HepG2 (cell line): ENCODE data around the gene SLC25A46. TPM values are rescaled to one million over a fixed set of nuclear protein-coding genes. Genes with fewer than 3 reads are reported as not detected.

ENCODE experiments used
- BCL6 ChIP-seq: IDR thresholded peaks from 2 replicates; pipeline ENCODE4 v1.6.1; 2016; ENCODE audit warnings: missing genetic modification reagents, missing compliant biosample characterization
- DNMT3B ChIP-seq: conservative IDR thresholded peaks from 2 replicates; pipeline ENCODE4 v1.6.1; 2016; ENCODE audit warnings: missing biosample characterization, control low read depth
- KDM6A ChIP-seq: IDR thresholded peaks from 2 replicates; pipeline ENCODE4 v1.6.1; 2016; ENCODE audit warnings: low read depth
- MZF1 ChIP-seq: sonication (generic); formaldehyde crosslinking; IDR thresholded peaks from 2 replicates; pipeline ENCODE4 v1.8.1; 2023; ENCODE audit warnings: mild to moderate bottlenecking, missing genetic modification reagents, borderline replicate concordance
- NBN ChIP-seq: fragments of 450-650 bp; conservative IDR thresholded peaks from 2 replicates; pipeline ENCODE4 v1.6.1; 2017
- NKX3-1 ChIP-seq: sonication (generic); formaldehyde crosslinking; IDR thresholded peaks from 2 replicates; pipeline ENCODE4 v1.5.0; 2020; ENCODE audit warnings: missing genetic modification reagents
- PAF1 ChIP-seq: IDR thresholded peaks from 2 replicates; pipeline ENCODE4 v1.6.1; 2016; ENCODE audit warnings: missing genetic modification reagents, missing compliant biosample characterization
- SNAPC2 ChIP-seq: sonication (generic); formaldehyde crosslinking; IDR thresholded peaks from 2 replicates; pipeline ENCODE4 v1.8.1; 2022; ENCODE audit warnings: mild to moderate bottlenecking, missing genetic modification reagents
- TCF7 ChIP-seq: sonication (generic); IDR thresholded peaks from 2 replicates; pipeline ENCODE4 v1.6.1; 2016; ENCODE audit warnings: antibody characterized with exemption, low read depth
- ZFX ChIP-seq: sonication (generic); formaldehyde crosslinking; IDR thresholded peaks from 2 replicates; pipeline ENCODE4 v1.4.0; 2020; ENCODE audit warnings: mild to moderate bottlenecking, low read depth, missing genetic modification reagents, moderate library complexity
- ZMYM2 ChIP-seq: sonication (generic); formaldehyde crosslinking; IDR thresholded peaks from 2 replicates; pipeline ENCODE4 v1.8.0; 2022; ENCODE audit warnings: mild to moderate bottlenecking, missing genetic modification reagents
- ZNF446 ChIP-seq: sonication (generic); formaldehyde crosslinking; IDR thresholded peaks from 2 replicates; pipeline ENCODE4 v1.5.0; 2020; ENCODE audit warnings: mild to moderate bottlenecking, missing genetic modification reagents
- polyA plus RNA-seq, 8 experiments: library from polyadenylated mRNA; depleted of rRNA in 3 of 8; stranded (reverse) in 7 of 8; unstranded in 1 of 8; fragments of >200 nt; fragmentation: Illumina TruSeq in 4 of 8; extraction: Trizol in 4 of 8; gene quantifications; 2 replicates each; pipeline versions ENCODE4 v1.2.1 to v1.2.3, GENCODE V29; 2011 to 2016; ENCODE audit warnings: low read depth in 4 of 8, missing spikeins in 1 of 8, mixed read lengths in 1 of 8; ENCODE audit not compliant: insufficient read depth in 1 of 8
- total RNA-seq, 5 experiments: library from RNA; depleted of rRNA; stranded (reverse); fragments of >200 nt; fragmentation: Illumina TruSeq; extraction: Trizol; gene quantifications; 2 replicates each; pipeline ENCODE4 v1.2.3, GENCODE V29; 2016; ENCODE audit warnings: low read depth in 1 of 5
- TF ChIP-seq, protein P1 (sequence below): sonication (generic); formaldehyde crosslinking; IDR thresholded peaks from one replicate; pipeline ENCODE4 v1.5.1; 2020; ENCODE audit warnings: mild to moderate bottlenecking, missing genetic modification reagents; ENCODE audit errors: not compliant biosample characterization
- TF ChIP-seq, protein P2 (sequence below): sonication (generic); formaldehyde crosslinking; IDR thresholded peaks from 2 replicates; pipeline ENCODE4 v1.4.0; 2020; ENCODE audit warnings: missing genetic modification reagents
- TF ChIP-seq, protein P3 (sequence below): sonication (generic); formaldehyde crosslinking; IDR thresholded peaks from 2 replicates; pipeline ENCODE4 v1.5.0; 2020; ENCODE audit warnings: mild to moderate bottlenecking, low read depth, missing genetic modification reagents, borderline replicate concordance
- TF ChIP-seq, protein P4 (sequence below): sonication (generic); formaldehyde crosslinking; IDR thresholded peaks from 2 replicates; pipeline ENCODE4 v1.4.0; 2020; ENCODE audit warnings: missing genetic modification reagents, mild to moderate bottlenecking, borderline replicate concordance

Gene SLC25A46
- total and polyA plus RNA-seq, 2 of the 13 experiments (the other 11 are each of a cell fraction or from before 2014, with no cell fraction given), result 14.2 to 34.6 TPM

DNA sequence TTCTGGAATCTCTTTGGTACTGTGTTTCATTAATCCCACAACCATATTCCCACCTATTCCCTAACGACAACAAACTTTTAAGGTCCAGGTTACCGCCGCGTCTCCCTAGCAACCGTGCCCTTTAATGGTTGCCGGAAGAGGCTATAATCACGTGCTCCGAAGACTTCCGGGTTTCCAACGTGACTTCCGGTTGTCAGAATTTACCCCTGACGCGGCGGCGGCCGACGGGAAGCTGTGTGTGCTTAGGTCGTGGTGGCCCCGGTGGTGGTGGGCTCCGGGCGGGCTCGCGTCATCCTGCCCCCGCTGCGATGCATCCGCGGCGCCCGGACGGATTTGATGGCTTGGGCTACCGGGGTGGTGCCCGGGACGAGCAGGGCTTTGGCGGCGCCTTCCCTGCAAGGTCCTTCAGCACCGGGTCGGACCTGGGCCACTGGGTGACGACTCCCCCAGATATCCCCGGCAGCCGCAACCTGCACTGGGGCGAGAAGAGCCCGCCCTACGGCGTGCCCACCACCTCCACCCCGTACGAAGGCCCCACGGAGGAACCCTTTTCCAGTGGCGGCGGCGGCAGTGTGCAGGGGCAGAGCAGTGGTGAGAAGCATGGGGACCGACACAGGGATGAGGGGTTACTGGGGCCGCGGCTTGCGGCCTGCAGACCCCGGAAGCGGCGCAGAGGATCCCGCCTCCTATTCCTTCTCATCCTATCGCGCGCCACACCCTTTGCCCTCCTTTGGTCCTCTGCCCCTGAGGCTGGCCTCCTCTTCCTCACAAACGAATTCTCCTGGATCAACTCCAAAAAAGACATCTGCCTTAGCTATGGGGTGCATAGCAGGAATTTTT is at the start of gene SLC25A46 (continued):
- TF ChIP-seq, protein P1, sequence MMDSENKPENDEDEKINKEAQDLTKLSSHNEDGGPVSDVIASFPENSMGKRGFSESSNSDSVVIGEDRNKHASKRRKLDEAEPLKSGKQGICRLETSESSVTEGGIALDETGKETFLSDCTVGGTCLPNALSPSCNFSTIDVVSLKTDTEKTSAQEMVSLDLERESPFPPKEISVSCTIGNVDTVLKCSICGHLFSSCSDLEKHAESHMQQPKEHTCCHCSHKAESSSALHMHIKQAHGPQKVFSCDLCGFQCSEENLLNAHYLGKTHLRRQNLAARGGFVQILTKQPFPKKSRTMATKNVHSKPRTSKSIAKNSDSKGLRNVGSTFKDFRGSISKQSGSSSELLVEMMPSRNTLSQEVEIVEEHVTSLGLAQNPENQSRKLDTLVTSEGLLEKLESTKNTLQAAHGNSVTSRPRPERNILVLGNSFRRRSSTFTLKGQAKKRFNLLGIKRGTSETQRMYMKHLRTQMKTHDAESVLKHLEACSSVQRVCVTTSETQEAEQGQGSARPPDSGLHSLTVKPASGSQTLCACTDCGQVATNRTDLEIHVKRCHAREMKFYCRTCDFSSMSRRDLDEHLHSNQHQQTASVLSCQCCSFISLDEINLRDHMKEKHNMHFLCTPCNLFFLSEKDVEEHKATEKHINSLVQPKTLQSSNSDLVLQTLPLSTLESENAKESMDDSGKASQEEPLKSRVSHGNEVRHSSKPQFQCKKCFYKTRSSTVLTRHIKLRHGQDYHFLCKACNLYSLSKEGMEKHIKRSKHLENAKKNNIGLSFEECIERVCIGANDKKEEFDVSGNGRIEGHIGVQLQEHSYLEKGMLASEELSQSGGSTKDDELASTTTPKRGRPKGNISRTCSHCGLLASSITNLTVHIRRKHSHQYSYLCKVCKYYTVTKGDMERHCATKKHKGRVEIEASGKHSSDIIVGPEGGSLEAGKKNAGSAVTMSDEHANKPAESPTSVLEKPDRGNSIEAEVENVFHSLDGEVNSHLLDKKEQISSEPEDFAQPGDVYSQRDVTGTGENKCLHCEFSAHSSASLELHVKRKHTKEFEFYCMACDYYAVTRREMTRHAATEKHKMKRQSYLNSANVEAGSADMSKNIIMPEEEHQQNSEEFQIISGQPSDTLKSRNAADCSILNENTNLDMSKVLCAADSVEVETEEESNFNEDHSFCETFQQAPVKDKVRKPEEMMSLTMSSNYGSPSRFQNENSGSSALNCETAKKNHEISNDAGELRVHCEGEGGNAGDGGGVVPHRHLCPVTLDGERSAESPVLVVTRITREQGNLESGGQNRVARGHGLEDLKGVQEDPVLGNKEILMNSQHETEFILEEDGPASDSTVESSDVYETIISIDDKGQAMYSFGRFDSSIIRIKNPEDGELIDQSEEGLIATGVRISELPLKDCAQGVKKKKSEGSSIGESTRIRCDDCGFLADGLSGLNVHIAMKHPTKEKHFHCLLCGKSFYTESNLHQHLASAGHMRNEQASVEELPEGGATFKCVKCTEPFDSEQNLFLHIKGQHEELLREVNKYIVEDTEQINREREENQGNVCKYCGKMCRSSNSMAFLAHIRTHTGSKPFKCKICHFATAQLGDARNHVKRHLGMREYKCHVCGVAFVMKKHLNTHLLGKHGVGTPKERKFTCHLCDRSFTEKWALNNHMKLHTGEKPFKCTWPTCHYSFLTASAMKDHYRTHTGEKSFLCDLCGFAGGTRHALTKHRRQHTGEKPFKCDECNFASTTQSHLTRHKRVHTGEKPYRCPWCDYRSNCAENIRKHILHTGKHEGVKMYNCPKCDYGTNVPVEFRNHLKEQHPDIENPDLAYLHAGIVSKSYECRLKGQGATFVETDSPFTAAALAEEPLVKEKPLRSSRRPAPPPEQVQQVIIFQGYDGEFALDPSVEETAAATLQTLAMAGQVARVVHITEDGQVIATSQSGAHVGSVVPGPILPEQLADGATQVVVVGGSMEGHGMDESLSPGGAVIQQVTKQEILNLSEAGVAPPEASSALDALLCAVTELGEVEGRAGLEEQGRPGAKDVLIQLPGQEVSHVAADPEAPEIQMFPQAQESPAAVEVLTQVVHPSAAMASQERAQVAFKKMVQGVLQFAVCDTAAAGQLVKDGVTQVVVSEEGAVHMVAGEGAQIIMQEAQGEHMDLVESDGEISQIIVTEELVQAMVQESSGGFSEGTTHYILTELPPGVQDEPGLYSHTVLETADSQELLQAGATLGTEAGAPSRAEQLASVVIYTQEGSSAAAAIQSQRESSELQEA (CRISPR knock-in tag), result peak; percentile 55
- TF ChIP-seq TCF7 (no peak), ZMYM2 (CRISPR knock-in tag) (peak; percentile 50; the same call in 1 of the 2 replicates), KDM6A (CRISPR knock-in tag) (no peak), MZF1 (CRISPR knock-in tag) (no peak), SNAPC2 (CRISPR knock-in tag) (no peak), PAF1 (CRISPR knock-in tag) (no peak), BCL6 (no peak), NBN (no peak), DNMT3B (CRISPR knock-in tag) (no peak), NKX3-1 (CRISPR knock-in tag) (no peak), ZFX (CRISPR knock-in tag) (peak; percentile 98), ZNF446 (peak; percentile 82; the same call in 1 of the 2 replicates)
- TF ChIP-seq, protein P2, sequence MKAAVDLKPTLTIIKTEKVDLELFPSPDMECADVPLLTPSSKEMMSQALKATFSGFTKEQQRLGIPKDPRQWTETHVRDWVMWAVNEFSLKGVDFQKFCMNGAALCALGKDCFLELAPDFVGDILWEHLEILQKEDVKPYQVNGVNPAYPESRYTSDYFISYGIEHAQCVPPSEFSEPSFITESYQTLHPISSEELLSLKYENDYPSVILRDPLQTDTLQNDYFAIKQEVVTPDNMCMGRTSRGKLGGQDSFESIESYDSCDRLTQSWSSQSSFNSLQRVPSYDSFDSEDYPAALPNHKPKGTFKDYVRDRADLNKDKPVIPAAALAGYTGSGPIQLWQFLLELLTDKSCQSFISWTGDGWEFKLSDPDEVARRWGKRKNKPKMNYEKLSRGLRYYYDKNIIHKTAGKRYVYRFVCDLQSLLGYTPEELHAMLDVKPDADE (CRISPR knock-in tag), result no peak
- TF ChIP-seq, protein P3, sequence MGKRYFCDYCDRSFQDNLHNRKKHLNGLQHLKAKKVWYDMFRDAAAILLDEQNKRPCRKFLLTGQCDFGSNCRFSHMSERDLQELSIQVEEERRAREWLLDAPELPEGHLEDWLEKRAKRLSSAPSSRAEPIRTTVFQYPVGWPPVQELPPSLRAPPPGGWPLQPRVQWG, result no peak
- TF ChIP-seq, protein P4, sequence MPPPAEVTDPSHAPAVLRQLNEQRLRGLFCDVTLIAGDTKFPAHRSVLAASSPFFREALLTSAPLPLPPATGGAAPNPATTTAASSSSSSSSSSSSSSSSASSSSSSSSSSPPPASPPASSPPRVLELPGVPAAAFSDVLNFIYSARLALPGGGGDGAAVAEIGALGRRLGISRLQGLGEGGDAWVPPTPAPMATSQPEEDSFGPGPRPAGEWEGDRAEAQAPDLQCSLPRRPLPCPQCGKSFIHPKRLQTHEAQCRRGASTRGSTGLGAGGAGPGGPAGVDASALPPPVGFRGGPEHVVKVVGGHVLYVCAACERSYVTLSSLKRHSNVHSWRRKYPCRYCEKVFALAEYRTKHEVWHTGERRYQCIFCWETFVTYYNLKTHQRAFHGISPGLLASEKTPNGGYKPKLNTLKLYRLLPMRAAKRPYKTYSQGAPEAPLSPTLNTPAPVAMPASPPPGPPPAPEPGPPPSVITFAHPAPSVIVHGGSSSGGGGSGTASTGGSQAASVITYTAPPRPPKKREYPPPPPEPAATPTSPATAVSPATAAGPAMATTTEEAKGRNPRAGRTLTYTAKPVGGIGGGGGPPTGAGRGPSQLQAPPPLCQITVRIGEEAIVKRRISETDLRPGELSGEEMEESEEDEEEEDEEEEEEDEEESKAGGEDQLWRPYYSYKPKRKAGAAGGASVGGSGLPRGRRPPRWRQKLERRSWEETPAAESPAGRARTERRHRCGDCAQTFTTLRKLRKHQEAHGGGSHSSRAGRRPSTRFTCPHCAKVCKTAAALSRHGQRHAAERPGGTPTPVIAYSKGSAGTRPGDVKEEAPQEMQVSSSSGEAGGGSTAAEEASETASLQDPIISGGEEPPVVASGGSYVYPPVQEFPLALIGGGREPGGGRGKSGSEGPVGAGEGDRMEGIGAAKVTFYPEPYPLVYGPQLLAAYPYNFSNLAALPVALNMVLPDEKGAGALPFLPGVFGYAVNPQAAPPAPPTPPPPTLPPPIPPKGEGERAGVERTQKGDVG (CRISPR knock-in tag), result no peak
